ENCODE data around the gene CMC2. TPM values are rescaled to one million over a fixed set of nuclear protein-coding genes. Genes with fewer than 3 reads are reported as not detected.
A peak's percentile ranks its signal among the peaks of the same experiment; 100 is the strongest.

Gene CMC2
- total RNA-seq, 3 donors from 2014 or later, result 106 to 112 (median 109) TPM

- Mint-ChIP-seq H3K9me3 (no peaks in the 10 kb centered on the region), H3K4me1 (ENCODE audit: low read depth) (no peaks in the 10 kb centered on the region), H3K36me3 (ENCODE audit: insufficient read depth) (peaks cover 35% of the 10 kb centered on the region), H3K4me3 (no peak overlapping the region), H3K27me3 (ENCODE audit: low read depth) (no peaks in the 10 kb centered on the region)
- DNase-seq, result no peak
- ATAC-seq, result no peak
Measured at GRCh38 chr16:80973991-80974390, 32.7 kb downstream of the CMC2 start.

GRCh38 chr16:80972611-80973010 is 34.1 kb downstream of the CMC2 start:
- H3K4me3 Mint-ChIP-seq, result no peak overlapping the region
- peaks cover 33% of the 10 kb centered on the region for H3K36me3 Mint-ChIP-seq (ENCODE audit: insufficient read depth)
- ATAC-seq (no peak), DNase-seq (no peak)
- no peaks in the 10 kb centered on the region for H3K4me1 Mint-ChIP-seq (ENCODE audit: low read depth)
- no peaks in the 10 kb centered on the region for H3K27me3 Mint-ChIP-seq (ENCODE audit: low read depth)
- no peaks in the 10 kb centered on the region for H3K9me3 Mint-ChIP-seq

- no peak for DNase-seq
- peaks cover 29% of the 10 kb centered on the region for H3K36me3 Mint-ChIP-seq (ENCODE audit: insufficient read depth)
- H3K4me3 Mint-ChIP-seq, result no peak overlapping the region
- H3K9me3 Mint-ChIP-seq, result no peaks in the 10 kb centered on the region
- no peak for ATAC-seq
- no peaks in the 10 kb centered on the region for H3K27me3 Mint-ChIP-seq (ENCODE audit: low read depth)
- H3K4me1 Mint-ChIP-seq (ENCODE audit: low read depth), result no peaks in the 10 kb centered on the region
Measured at GRCh38 chr16:80971819-80972218, 34.9 kb downstream of the CMC2 start.

- ATAC-seq (no peak), DNase-seq (no peak)
- Mint-ChIP-seq H3K27me3 (ENCODE audit: low read depth) (no peaks in the 10 kb centered on the region), H3K36me3 (ENCODE audit: insufficient read depth) (peaks cover 18% of the 10 kb centered on the region), H3K9me3 (no peaks in the 10 kb centered on the region), H3K4me1 (ENCODE audit: low read depth) (peaks cover 5% of the 10 kb centered on the region), H3K4me3 (no peak overlapping the region)
Measured at GRCh38 chr16:80969114-80969484, 37.6 kb downstream of the CMC2 start.

- H3K27me3 Mint-ChIP-seq (ENCODE audit: low read depth), result no peaks in the 10 kb centered on the region
- H3K4me3 Mint-ChIP-seq, result no peak overlapping the region
- H3K9me3 Mint-ChIP-seq, result no peaks in the 10 kb centered on the region
- DNase-seq, result no peak
- H3K4me1 Mint-ChIP-seq (ENCODE audit: low read depth), result peaks cover 8% of the 10 kb centered on the region
- peaks cover 15% of the 10 kb centered on the region for H3K36me3 Mint-ChIP-seq (ENCODE audit: insufficient read depth)
- ATAC-seq, result no peak
Measured at GRCh38 chr16:80968386-80969113, 38.1 kb downstream of the CMC2 start.

GRCh38 chr16:80966617-80967016 is 40.1 kb downstream of the CMC2 start:
- Mint-ChIP-seq H3K9me3 (peaks cover 2% of the 10 kb centered on the region), H3K36me3 (ENCODE audit: insufficient read depth) (peaks cover 15% of the 10 kb centered on the region), H3K4me1 (ENCODE audit: low read depth) (peaks cover 8% of the 10 kb centered on the region), H3K4me3 (no peak overlapping the region), H3K27me3 (ENCODE audit: low read depth) (no peaks in the 10 kb centered on the region)
- ATAC-seq (no peak), DNase-seq (no peak)

- ATAC-seq, result no peak
- no peaks in the 10 kb centered on the region for H3K27me3 Mint-ChIP-seq (ENCODE audit: low read depth)
- no peak overlapping the region for H3K4me3 Mint-ChIP-seq
Measured at GRCh38 chr16:80964351-80964750, 42.3 kb downstream of the CMC2 start.

GRCh38 chr16:80962879-80963278 is 43.8 kb downstream of the CMC2 start:
- DNase-seq, result no peak
- Mint-ChIP-seq H3K9me3 (peaks cover 35% of the 10 kb centered on the region), H3K4me1 (ENCODE audit: low read depth) (peaks cover 8% of the 10 kb centered on the region), H3K36me3 (ENCODE audit: insufficient read depth) (peaks cover 9% of the 10 kb centered on the region), H3K27me3 (ENCODE audit: low read depth) (no peaks in the 10 kb centered on the region), H3K4me3 (no peak overlapping the region)
- ATAC-seq, result no peak

More at GRCh38 chr16:80964351-80964750, 42.3 kb downstream of the CMC2 start:
- Mint-ChIP-seq H3K9me3 (peaks cover 23% of the 10 kb centered on the region), H3K4me1 (ENCODE audit: low read depth) (peaks cover 8% of the 10 kb centered on the region), H3K36me3 (ENCODE audit: insufficient read depth) (peaks cover 11% of the 10 kb centered on the region)
- no peak for DNase-seq

GRCh38 chr16:80958284-80958683 is 48.4 kb downstream of the CMC2 start:
- Mint-ChIP-seq H3K27me3 (ENCODE audit: low read depth) (no peaks in the 10 kb centered on the region), H3K4me1 (ENCODE audit: low read depth) (no peaks in the 10 kb centered on the region), H3K9me3 (peaks cover 62% of the 10 kb centered on the region), H3K4me3 (no peak overlapping the region), H3K36me3 (ENCODE audit: insufficient read depth) (peaks cover 9% of the 10 kb centered on the region)
- DNase-seq (no peak), ATAC-seq (no peak)

GRCh38 chr16:80954985-80955384 is 51.7 kb downstream of the CMC2 start:
- Mint-ChIP-seq H3K4me3 (no peak overlapping the region), H3K27me3 (ENCODE audit: low read depth) (no peaks in the 10 kb centered on the region), H3K9me3 (peaks cover 50% of the 10 kb centered on the region), H3K4me1 (ENCODE audit: low read depth) (no peaks in the 10 kb centered on the region), H3K36me3 (ENCODE audit: insufficient read depth) (peaks cover 9% of the 10 kb centered on the region)
- DNase-seq (no peak), ATAC-seq (no peak)

- DNase-seq, result no peak
- ATAC-seq, result no peak
- Mint-ChIP-seq H3K36me3 (ENCODE audit: insufficient read depth) (no peaks in the 10 kb centered on the region), H3K27me3 (ENCODE audit: low read depth) (peaks cover 17% of the 10 kb centered on the region), H3K4me3 (no peak overlapping the region), H3K4me1 (ENCODE audit: low read depth) (peaks cover 5% of the 10 kb centered on the region), H3K9me3 (peaks cover 7% of the 10 kb centered on the region)
Measured at GRCh38 chr16:80948886-80949493, 57.7 kb downstream of the CMC2 start.

GRCh38 chr16:80947708-80948625 is 58.7 kb downstream of the CMC2 start:
- Mint-ChIP-seq H3K36me3 (ENCODE audit: insufficient read depth) (no peaks in the 10 kb centered on the region), H3K9me3 (peaks cover 7% of the 10 kb centered on the region), H3K4me3 (no peak overlapping the region), H3K4me1 (ENCODE audit: low read depth) (peaks cover 5% of the 10 kb centered on the region), H3K27me3 (ENCODE audit: low read depth) (peaks cover 17% of the 10 kb centered on the region)
- peak; percentile 57 to 80 for ATAC-seq
- no peak for DNase-seq

- Mint-ChIP-seq H3K9me3 (peaks cover 7% of the 10 kb centered on the region), H3K4me3 (no peak overlapping the region), H3K27me3 (ENCODE audit: low read depth) (peaks cover 17% of the 10 kb centered on the region), H3K4me1 (ENCODE audit: low read depth) (peaks cover 5% of the 10 kb centered on the region), H3K36me3 (ENCODE audit: insufficient read depth) (no peaks in the 10 kb centered on the region)
- ATAC-seq (no peak), DNase-seq (no peak)
Measured at GRCh38 chr16:80947239-80947638, 59.4 kb downstream of the CMC2 start.

- H3K27me3 Mint-ChIP-seq (ENCODE audit: low read depth), result peaks cover 17% of the 10 kb centered on the region
- DNase-seq, result no peak
- peaks cover 3% of the 10 kb centered on the region for H3K9me3 Mint-ChIP-seq
- no peak for ATAC-seq
- H3K4me1 Mint-ChIP-seq (ENCODE audit: low read depth), result peaks cover 5% of the 10 kb centered on the region
- no peaks in the 10 kb centered on the region for H3K36me3 Mint-ChIP-seq (ENCODE audit: insufficient read depth)
- H3K4me3 Mint-ChIP-seq, result no peak overlapping the region
Measured at GRCh38 chr16:80946481-80946880, 60.2 kb downstream of the CMC2 start.

Measured in activated T-cell treated with anti-CD3 and anti-CD28 coated beads, Interleukin-2, amount 50 U/mL, for 4 hours (primary cell).